Measurements from ENCODE around the gene TNFAIP8L2. TPM values are rescaled to one million over a fixed set of nuclear protein-coding genes. Genes with fewer than 3 reads are reported as not detected.

The TNFAIP8L2 gene
- total RNA-seq, 1 experiment from 2014 or later = not detected

GRCh38 chr1:151147665-151148064 lies 8.8 kb upstream of the TNFAIP8L2 start:
- H4K8ac ChIP-seq (replicated peaks; ENCODE audit: insufficient read length, low read depth, low read length) = no peak overlapping the region
- H2BK5ac ChIP-seq (ENCODE audit: insufficient read length, low read length) = no peak overlapping the region
- no peak overlapping the region for H3K18ac ChIP-seq (ENCODE audit: insufficient read length, low read depth, low read length)
- Mint-ChIP-seq H3K27ac (no peak overlapping the region), H3K4me1 (peaks cover 34 to 38% of the 10 kb centered on the region in 2 experiments), H3K36me3 (ENCODE audit: insufficient read depth in 1 of 3, low read depth in 3 of 3) (no peaks in the 10 kb centered on the region; a peak in 1 of 7 replicates), H3K27me3 (ENCODE audit: low read depth) (peaks cover 31% of the 10 kb centered on the region), H3K9me3 (no peaks in the 10 kb centered on the region), H3K4me3 (peak overlapping the region; percentile 85 to 86; a peak in 3 of 5 replicates)
- no peak overlapping the region for H3K23ac ChIP-seq (ENCODE audit: insufficient read length, low read depth, low read length)
- H3K23me2 ChIP-seq (ENCODE audit: insufficient read length, low read depth, low read length, poor library complexity, severe bottlenecking) = peaks cover 24% of the 10 kb centered on the region
- TF ChIP-seq CTCF (conservative IDR thresholded peaks at IDR 0.05) = no peak
- no peak overlapping the region for H4K5ac ChIP-seq (ENCODE audit: insufficient read length, low read depth, low read length)
- no peak overlapping the region for H4K91ac ChIP-seq (ENCODE audit: insufficient read length, low read depth, low read length)
- WGBS (ENCODE audit: extremely low coverage, insufficient read length, low lambda C conversion rate) = no CpG with 5 or more reads among the region's 2 CpGs
- no peak overlapping the region for H2AK5ac ChIP-seq (ENCODE audit: insufficient read length, low read length)
- no peak overlapping the region for H2BK120ac ChIP-seq (ENCODE audit: low read depth, low read length, poor library complexity, severe bottlenecking)
- no peak overlapping the region for H3K27ac ChIP-seq (ENCODE audit: insufficient read length, low read depth, low read length)
- no peak overlapping the region for H2BK20ac ChIP-seq (ENCODE audit: low read depth, low read length, poor library complexity, severe bottlenecking)
- no peak overlapping the region for H3K9ac ChIP-seq (ENCODE audit: extremely low read depth, insufficient read length, low read length)
- H2BK15ac ChIP-seq (ENCODE audit: low read depth, low read length) = no peak overlapping the region
- H3K4me1 ChIP-seq (ENCODE audit: insufficient read depth, low read length) = peaks cover 22% of the 10 kb centered on the region; the same call in 1 of the 2 replicates
- no peak for DNase-seq
- H3T11ph ChIP-seq (ENCODE audit: low read length) = no peak overlapping the region
- H3K79me1 ChIP-seq (ENCODE audit: insufficient read depth, low read depth, low read length, poor library complexity, severe bottlenecking) = no peaks in the 10 kb centered on the region
- no peak overlapping the region for H3K4ac ChIP-seq (ENCODE audit: low read depth, low read length)
- H3K4me2 ChIP-seq (ENCODE audit: insufficient read depth, insufficient read length, low read length) = no peak overlapping the region
- no peak overlapping the region for H2AFZ ChIP-seq (ENCODE audit: low read length)
- H3K9me3 ChIP-seq (ENCODE audit: control insufficient read depth, low read depth, low read length) = no peaks in the 10 kb centered on the region
- peaks cover 4% of the 10 kb centered on the region for H4K20me1 ChIP-seq (ENCODE audit: control insufficient read depth, insufficient read depth, insufficient read length)
- no peak overlapping the region for H3K56ac ChIP-seq (ENCODE audit: insufficient read length, low read depth, low read length)
- no peaks in the 10 kb centered on the region for H3K79me2 ChIP-seq (ENCODE audit: insufficient read depth, low read length)
- H3K27me3 ChIP-seq (ENCODE audit: insufficient read depth, low read length) = no peaks in the 10 kb centered on the region; the same call in 1 of the 2 replicates
- no peak overlapping the region for H3K14ac ChIP-seq (ENCODE audit: insufficient read depth, low read length)
- no peak overlapping the region for H2BK12ac ChIP-seq (ENCODE audit: insufficient read length, low read depth, low read length)
